T47D (cell line): ENCODE measurements around the gene THSD8.

ENCODE experiments used
- DNase-seq, 2 experiments: peaks; one replicate each; pipeline versions ENCODE4 v3.0.0 to v3.0.0-alpha.2; 2011 to 2012; ENCODE audit warnings: low read depth in 1 of 2, low spot score in 1 of 2
- JUND ChIP-seq: IDR thresholded peaks from 2 replicates; pipeline ENCODE4 v1.6.1; 2012; ENCODE audit warnings: low read depth
- in situ Hi-C: cut with HindIII; loops from 2 replicates; pipeline ENCODE4 v1.10.0; 2016; ENCODE audit warnings: low sequenced_read_pairs, low pct_unique_long_range_greater_than_20kb

Gene THSD8

DNA sequence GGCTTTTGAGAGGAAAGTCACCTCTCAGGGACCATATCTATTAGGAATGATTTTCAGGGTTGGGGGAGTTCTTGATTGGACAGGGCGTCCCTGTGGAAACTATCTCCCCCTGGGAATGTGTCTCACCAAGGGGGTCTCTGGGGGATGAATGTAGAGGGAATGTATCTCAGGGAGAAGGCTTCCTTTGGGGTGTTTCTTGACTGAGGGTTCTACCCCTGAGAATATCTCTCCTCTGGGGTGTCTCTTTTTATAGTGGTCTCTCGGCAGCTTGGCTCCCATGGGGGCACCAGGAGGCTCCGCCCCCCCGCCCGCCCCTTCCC is 31.5 kb downstream of the THSD8 start:
- no peak for TF ChIP-seq JUND
- no peak for DNase-seq
- in situ Hi-C loops, result no loop called here

DNA sequence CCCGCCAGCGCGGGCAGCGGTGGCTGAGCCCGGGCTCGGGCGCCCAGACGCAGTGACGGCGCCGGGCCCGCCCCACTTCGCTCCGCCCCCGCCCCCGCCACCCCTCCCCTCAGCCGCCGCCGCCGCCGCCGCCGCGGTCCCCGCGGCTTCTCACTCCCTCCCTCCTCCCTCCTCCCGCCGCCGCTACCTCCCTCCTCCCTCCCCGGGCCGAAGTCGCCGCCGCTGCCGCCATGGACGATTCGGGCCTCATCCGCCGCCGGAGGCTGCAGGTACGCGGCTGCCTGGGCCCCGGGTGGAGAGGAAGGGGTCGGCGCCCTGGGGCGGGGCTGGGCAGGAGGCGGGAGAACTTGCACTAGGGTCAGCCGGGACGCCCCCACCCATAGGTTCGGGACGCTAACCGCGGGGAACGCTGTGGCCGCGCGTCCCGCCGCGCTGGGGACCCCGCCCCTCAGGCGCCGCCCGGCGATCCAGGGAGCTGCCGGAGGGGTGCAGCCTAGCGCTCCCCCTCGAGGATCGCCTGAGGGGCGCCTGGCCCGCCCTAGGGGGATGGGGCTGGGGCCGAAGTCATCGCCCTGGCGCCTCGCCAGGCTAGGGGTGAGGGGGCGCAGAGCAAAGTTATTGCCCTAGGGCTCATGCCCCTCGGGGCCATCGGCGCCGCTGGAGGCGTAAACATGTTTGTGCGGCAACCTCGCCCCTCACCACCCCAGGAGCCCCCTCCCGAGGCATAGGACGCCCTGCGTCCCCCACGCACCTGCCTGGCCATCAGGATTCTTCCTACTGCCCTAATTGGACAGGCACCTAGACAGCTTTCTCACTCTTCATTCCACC is 32.1 kb downstream of the THSD8 start:
- in situ Hi-C loops, result no loop called here
- DNase-seq, result peak in 1 of 2 experiments; percentile 61
- TF ChIP-seq JUND, result no peak

DNA sequence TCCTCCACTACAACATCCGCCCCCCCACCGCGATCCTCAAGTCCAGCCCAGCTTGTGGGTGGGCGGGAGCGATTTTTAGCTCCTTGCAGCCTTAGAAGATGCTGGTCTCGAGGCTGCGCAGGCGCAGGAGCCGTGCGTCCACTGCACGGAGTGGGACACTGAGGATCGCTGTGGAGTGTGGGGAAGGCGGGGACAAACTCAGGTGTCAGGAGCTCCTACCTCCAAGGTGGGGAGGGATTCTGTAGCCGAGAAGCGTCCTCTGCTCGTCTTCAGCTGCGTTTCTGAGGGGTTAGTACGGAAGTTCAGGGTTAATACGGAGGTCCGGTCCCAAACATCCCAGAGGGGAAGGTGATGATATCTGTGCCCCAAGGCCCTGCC is 32.7 kb downstream of the THSD8 start, which contains the start of gene RTBDN:
Gene RTBDN, minus strand, starts transcription at position 14 of the 378 bp plus-strand sequence. CDS start 4,600 bp downstream, outside the sequence.
- in situ Hi-C loops, result no loop called here
- no peak for TF ChIP-seq JUND
- DNase-seq, result peak in 1 of 2 experiments; percentile 48

DNA sequence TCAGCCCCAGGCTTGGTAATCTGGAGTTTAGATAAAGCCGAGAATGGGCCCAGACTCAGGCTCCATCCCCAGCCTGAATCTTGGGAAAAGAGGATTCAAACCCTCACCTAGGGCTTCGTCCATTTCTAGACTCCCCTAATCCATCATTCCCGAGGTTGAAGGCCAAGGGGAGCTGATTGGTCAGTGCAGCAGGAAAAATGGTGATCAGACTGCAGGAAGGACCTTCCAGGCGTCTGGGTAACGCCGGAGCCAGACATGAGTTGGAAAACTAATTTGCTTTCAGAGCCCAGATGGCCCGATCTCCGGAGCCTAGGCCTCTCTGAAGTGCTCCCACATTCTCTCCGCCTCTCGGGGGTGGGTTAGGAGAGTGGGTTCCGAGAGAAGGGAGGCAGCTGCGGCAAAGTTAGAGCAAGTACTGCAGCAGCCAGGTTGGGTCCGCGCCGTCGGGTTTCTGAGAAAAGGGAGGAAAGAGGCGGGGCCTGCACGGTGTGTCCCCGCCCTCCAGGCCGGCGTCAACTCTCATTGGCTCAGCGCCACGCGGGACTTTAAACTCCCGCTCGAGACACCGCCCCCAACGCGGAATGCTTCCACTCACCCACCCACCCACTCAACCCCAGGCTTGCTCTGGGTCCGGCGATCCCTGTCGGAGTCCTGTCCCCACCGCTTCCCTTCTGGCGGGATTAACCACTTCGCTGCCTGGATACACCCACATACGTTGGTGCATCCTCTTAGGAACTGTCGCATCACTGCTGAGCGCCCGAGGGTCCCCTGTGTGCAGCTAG is 33.3 kb downstream of the THSD8 start:
- in situ Hi-C loops, result no loop called here
- DNase-seq, result peak; percentile 66 to 82
- no peak for TF ChIP-seq JUND

DNA sequence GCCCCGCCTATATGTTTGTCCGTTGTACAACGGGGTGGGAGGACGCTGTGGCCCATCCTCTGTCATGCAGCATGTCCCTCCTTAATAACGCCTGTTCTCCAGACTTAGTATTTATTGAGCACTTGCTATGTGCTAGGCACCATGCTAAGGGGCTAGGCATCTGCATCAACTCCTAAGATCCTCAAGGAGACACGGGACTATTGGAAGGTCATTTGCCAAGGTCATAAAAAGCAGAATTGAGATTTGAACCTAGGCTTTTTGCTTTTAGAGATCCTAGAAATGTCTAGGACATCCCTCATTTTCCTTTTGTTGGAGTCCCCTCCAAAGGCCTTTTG is 34.6 kb downstream of the THSD8 start:
- no peak for TF ChIP-seq JUND
- in situ Hi-C loops, result no loop called here
- no peak for DNase-seq

DNA sequence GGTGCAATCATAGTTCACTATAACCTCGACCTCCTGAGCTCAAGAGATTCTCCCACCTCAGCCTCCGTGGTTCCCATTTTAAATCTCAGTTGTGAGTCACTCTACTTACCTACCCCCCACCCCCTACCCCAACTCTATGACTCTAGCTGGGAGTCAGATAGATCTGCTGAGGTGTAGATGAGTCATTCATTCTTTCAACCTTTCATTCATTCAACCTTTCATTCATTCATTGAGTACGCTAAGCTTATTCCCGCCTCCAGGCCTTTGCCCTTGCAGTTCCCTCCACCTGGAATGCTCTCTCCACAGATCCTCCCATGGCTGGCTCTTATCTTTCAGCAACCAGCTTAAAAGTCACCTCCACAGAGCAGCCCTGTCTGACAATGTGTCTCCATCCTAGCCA is 35.4 kb downstream of the THSD8 start:
- no peak for TF ChIP-seq JUND

DNA sequence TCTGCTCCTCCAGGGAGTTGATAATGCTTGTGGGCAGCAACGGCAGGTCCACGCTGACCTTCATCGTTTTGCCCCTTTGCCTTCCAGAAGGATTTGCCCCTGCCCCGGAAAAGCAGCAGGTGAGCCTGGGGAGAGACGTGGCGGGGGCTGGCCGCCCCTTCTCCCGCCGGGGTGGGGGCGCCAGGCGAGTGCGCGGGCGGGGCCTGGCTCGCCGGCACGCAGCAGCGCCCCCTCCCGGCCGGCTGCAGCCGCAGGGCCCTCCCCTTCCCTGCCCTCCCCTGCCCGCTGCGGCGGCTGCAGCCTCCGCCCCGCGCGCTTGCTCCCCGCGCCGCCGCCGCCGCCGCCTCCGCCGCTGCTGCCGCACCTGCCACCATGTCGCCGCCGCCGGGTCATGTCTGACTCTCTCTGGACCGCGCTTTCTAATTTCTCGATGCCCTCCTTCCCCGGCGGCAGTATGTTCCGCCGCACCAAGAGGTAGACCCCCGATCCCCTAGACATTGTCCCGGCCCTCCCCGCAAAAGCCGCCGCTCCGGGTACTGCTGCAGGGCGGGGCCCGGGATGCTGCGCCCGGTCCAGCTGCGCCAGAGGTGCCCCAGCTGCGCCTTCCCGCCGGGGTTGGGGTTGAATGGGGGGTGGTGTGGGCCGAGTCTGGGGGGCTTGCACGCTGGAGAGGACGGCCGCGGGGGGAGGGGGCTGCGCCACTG is 36.5 kb downstream of the THSD8 start, which contains the start of gene MAST1:
Gene MAST1, plus strand, starts transcription at position 334 of the 704 bp plus-strand sequence. Its CDS starts 58 bp downstream, at position 392.
- in situ Hi-C loops, result no loop called here
- DNase-seq, result peak; percentile 51 to 62
- no peak for TF ChIP-seq JUND

More for the DNA sequence above, 35.4 kb downstream of the THSD8 start:
- in situ Hi-C loops, result no loop called here
- DNase-seq, result no peak

DNA sequence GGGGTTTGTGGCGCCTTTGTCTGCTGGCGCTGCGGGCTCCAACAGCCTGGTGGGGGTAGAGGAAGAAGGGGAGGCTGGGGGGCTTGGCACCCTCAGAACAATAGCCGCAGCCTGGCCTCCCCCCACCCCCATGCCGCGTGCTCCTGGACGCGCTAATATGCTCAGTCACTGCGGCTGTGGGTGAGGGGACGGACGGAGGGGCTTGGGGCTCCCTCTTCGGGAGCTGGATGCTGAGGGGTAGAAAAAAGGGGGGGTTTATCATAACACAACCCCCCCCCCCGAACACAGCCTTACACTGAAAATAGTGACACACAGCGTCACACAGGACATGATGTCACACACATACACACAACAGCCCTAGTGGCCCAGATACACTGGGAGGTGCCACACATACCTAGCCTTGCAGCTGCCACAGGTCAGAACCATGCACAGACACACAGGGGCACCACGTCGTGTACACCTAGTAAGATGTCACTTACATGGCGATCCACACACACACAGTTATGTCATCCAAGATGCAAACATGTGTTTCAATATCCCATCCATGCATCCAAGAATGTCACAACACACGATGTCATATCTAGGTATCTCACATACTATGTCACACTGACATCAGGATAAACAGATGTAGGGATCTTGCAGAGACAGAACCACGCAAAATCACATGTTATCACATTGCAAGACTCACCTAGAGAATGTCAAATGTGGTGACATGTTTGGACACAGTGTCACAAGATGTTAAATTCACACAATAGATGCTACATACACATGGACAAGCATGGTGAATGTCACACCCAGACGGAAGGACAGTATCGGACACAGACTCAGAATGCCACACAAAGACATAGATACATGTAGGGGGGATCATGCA is 37.3 kb downstream of the THSD8 start:
- TF ChIP-seq JUND, result no peak
- in situ Hi-C loops, result no loop called here
- peak in 1 of 2 experiments; percentile 20 for DNase-seq

DNA sequence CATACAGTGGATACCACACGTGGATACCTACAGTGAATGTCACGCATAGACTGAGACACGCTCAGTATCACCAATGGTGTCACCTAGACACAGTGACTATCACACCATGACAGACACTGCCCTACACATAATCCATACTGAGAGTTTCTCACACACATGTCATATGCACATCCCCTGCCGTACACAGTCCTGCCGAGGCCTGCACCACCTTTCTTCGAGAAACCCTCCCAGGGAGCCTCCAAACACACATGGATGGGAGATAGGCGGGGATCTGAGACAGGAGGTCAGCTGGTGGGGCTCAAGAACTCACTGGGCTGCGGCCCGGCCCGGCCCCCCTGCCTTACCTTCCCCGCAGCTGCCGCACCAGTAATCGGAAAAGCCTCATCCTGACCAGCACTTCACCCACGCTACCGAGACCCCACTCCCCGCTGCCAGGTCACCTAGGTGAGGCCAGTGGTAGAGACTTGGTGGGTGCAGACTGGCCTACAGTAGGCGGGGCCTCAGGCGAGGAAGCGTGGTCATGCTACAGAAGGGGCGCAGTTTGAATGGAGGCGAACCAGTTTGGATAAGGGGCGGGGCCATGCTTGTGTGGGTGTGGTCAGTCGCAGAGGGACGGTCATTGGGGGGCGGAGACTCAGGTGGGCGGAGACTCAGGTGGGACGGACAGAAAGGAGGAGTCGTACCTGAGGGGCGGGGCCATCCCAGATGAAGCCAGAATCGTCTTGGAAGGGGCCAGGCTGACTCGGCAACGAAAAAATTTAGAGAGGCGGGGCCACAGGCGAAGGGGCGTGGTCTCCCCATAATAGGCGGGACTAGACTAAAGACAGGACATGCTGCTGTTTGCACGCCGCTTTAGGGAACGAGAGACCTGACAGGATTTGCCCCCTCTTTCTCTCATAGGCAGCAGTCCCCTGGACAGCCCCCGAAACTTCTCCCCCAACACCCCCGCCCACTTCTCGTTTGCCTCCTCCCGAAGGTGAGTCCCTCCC is 38.5 kb downstream of the THSD8 start:
- no peak for TF ChIP-seq JUND
- DNase-seq, result peak; percentile 73 to 97
- in situ Hi-C loops, result no loop called here

DNA sequence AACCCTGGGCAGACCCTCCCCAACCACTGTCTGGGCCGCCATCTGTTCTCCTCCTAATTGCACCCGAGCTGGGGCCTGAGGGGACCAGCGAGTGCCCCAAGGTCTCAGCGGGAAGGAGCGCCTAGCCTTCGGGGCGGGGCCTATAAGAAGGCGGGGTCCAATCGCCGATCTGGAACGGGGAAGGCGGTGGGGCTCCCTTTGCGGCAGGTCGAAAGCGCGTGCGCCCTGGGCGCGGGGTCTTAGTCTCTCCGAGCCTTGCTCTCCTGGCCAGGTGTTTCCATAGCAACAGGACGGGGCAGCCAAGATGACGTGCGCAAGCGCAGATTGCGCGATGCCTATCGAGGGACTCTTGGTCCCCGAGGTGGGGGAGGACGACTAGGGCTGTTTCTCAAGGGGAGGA is 39.2 kb downstream of the THSD8 start:
- TF ChIP-seq JUND, result no peak
- in situ Hi-C loops, result no loop called here
- peak in 1 of 2 experiments; percentile 23 for DNase-seq

DNA sequence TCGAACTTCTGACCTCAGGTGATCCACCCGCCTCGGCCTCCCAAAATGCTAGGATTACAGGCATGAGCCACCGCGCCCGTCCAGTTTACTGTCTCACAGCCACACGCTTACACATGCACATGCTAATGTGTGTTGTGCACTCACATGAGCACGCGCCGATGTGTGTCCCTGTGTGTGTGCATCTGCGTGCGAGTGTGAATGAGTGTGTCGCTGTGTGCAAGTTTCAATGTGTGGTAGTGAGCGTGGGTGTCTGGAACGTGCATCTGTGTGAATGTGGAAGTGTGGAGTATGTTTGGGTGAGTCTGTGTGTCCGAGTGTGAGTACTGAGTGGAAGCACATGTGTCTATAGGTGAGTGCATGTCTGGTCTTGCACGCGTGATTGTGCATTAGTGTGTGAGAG is 40.6 kb downstream of the THSD8 start:
- DNase-seq, result no peak
- TF ChIP-seq JUND, result no peak
- in situ Hi-C loops, result no loop called here
